Subcutaneous adipose tissue (tissue), 4 donors: ENCODE measurements around the gene OPTN. TPM values are rescaled to one million over a fixed set of nuclear protein-coding genes. Genes with fewer than 3 reads are reported as not detected.

ENCODE experiments used
- total RNA-seq, 4 donors: library from RNA; depleted of rRNA; stranded (reverse); fragments of >200 nt; gene quantifications; one replicate each; pipeline ENCODE4 v1.1.0, GENCODE V29; 2016
- TF ChIP-seq, protein P1 (sequence below): fragments of 450-650 bp; IDR thresholded peaks from one replicate; pipeline ENCODE4 v1.5.1; 2016; ENCODE audit warnings: low read depth, mild to moderate bottlenecking, control low read depth, antibody characterized with exemption, moderate library complexity

OPTN gene
- total RNA-seq, 4 donors from 2014 or later, result 69.0 to 195 (median 104) TPM

DNA sequence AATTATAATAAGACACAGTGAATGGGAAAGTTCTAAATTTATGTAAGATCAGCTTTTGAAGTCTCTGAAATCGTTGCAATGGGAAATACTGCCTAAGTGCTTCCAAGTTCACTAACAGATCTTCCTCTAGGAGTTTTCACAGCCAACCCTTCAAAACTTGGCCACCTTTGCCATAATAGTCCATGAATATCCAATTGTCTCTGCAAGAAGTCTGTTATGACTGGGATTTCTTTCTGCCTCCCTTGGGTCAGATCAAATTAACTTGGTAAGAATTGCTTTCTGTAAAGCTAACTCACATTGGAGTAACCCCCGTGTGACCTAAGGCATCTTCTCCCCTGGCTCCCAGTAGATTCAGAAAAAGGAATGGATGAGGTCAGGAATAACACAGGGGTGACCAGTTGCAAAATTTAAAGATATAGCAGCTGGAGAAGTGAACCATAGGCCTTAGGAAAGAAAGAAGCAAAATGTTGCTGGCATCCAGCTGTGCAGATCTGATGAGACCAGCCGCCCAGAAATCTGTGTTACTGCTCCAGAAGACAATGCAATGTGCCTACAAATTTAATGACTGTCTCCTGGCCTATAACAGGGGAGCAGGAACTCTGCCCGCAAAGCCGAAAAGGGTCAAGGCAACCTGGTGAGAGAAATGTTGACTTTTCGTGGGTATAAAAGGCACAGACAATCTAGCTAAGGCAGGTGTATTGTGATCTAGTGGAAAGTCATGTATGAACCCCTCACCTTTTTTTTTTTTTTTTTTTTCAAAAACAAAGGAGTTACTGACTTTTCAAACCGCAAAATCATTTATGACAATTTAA, 7.5 kb upstream of the OPTN start:
- TF ChIP-seq, protein P1, sequence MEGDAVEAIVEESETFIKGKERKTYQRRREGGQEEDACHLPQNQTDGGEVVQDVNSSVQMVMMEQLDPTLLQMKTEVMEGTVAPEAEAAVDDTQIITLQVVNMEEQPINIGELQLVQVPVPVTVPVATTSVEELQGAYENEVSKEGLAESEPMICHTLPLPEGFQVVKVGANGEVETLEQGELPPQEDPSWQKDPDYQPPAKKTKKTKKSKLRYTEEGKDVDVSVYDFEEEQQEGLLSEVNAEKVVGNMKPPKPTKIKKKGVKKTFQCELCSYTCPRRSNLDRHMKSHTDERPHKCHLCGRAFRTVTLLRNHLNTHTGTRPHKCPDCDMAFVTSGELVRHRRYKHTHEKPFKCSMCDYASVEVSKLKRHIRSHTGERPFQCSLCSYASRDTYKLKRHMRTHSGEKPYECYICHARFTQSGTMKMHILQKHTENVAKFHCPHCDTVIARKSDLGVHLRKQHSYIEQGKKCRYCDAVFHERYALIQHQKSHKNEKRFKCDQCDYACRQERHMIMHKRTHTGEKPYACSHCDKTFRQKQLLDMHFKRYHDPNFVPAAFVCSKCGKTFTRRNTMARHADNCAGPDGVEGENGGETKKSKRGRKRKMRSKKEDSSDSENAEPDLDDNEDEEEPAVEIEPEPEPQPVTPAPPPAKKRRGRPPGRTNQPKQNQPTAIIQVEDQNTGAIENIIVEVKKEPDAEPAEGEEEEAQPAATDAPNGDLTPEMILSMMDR, result no peak

DNA sequence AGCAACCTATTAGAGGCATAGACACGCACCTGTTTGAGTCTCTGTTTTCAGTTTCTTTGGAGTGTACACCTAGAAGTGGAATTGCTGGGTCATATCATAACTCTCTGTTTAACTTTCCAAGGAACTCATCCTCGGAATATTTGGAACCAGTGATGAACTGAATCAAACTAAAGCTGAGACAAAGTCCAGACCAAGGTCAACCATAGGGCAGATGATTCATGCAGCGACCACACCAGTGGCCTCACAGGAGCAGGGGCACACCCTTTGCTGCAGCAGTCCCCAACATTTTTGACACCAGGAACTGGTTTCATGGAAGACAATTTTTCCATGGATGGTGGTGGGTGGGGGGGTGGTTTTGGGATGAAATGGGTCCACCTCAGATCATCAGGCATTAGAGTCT, 4.9 kb upstream of the OPTN start:
- TF ChIP-seq, protein P1, result no peak

DNA sequence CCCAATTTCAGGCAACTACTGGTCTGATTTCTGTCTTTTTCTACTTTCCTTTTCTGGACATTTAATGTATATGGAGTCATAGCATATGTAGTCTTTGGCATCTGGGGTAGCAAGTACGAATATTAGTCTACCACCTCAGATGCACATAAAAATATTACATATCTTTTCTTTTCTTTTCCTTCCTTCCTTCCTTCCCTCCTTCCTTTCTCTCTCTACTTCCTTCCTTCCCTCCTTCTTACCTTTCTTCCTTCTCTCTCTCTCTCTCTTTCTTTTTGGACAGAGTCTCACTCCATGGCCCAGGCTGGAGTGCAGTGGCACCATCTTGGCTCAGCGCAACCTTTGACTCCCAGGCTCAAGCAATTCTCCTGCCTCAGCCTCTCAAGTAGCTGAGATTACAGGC, 4.0 kb upstream of the OPTN start:
- TF ChIP-seq, protein P1, result no peak

DNA sequence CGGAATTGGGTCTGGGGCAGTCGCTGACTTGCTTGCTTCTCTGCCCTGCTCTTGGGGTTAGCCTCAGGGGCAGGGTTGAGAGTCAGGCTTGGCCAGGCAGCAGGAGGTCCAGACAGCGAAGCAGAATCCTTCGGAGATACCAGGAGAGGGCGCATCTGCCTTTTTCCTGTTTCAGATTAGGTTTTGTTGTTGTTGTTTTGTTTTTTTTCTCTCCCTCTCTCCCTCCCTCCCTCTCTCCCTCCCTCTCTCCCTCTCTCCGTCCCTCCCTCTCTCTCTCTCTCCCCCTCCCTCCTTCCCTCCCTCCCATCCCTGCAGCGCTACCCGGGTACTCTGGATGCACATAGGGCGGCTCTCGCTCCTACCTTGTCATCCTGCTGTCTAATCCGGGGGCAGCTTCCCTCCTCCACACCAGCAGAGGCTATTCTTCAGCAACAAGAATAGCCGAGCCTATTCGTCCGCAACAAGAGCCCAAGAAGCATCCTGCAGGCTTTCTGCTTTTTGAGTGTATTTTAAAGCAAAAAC, 758 bp upstream of the OPTN start:
- TF ChIP-seq, protein P1, result no peak

DNA sequence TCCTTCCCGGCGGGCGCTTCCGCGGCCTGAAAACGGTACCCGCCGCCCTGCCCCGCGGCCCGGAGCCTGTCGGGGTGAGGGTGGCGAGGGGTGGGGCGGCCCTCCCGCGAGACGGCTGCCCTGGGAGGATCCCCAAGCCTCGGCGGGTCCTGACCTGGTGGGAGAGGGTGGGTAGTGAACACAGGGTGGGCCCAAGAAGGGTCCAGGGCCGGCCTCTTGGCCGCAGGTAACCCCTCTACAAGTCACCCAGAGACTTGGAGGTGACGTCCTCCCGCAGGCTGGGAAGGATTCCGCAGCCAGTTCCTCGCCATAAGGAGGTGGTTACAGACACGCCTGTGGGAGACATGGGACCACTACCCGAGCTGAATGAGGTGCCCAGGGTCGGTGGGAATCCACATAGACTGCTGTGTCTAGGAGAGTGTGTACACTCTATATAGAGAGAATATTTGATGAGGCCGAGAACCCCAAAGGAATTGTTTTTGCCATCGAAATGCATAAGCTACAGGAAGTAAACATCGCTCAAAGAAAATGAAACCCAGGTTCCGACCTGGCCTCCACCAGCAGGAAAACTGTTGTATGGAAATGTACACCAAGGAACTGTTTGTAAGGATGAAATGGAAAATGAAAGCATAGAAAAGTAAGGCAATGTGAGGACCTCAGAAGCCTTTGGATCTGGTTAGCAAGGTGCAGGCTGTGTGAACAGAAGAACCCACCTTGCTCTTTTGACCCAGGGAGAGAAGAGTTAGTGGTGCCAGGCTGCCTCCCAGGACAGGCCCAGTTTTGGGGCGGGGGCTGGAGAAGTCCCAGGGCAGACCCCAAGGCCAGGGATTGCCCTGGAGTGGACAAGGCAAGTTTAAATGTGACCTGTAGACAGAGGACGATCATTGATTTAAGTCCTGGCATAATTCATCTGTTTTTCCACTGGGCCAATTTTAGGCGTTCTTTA, 659 bp downstream of the OPTN start:
- TF ChIP-seq, protein P1, result no peak

DNA sequence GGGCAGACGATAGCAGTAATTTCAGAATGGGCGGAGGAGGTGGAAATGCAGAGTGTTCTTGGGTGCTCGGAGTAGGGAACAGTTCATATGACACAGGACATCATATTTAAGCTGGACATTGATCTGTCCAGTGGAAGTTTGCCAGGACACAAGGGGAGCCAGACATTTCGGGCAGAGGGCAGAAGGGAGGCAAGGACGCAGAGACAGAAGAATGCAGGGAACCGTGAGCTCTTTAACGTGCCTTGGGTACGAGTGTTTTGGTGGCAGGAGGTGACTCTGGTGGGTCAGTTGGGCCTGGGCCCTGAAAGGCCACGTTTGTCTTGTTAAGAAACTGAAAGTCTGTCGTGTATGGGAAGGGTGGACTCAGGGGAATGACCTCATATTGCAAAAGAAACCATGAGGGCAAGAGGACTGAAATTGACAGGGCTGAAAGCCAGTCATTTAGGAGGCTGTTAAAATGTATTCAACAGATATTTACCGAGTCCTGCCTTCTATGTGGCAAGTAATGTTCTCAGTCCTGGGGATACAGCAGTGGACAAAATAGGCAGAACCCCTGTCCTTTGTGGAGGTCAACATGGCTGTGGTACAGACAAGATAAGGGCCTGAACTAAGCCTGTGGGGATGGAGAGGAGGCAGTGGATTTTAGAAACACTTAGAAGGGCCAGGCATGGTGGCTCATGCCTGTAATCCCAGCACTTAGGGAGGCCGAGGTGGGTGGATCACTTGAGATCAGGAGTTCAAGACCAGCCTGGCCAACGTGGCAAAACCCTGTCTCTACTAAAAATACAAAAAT, 2.2 kb downstream of the OPTN start:
- TF ChIP-seq, protein P1, result no peak
